ENCODE results near the gene MMADHC. TPM values are rescaled to one million over a fixed set of nuclear protein-coding genes. Genes with fewer than 3 reads are reported as not detected.
"Not testable (repeated sequence)": the region's sequence is repeated elsewhere in the genome, so short reads cannot be mapped to it uniquely, and the experiment has no call there.

The MMADHC gene
- total and polyA plus RNA-seq, 2 donors from 2014 or later: 77.1 to 84.8 TPM

DNA sequence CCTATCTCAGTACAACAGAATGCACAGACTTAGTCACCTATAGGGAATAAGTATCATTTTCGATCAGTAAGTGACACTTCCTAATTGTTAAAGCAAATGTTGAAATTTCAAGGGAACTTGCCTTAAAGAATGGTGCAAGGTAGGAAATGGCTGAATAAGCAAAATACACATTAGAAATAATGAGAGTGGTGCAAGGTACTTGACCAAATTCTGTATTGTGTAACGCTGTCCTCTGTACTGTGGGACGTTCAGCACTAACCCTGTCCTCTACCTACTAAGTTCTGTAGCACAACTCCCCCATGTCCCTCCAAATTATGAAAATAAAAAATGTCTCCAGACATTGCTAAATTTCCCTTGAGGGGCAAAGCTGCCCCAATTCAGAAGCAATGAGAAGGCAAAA lies 19.4 kb downstream of the MMADHC start:
- H3K36me3 ChIP-seq (ENCODE audit: control insufficient read depth in 2 of 3, insufficient read depth in 3 of 3, low read length in 3 of 3): peaks cover 5 to 28% (median 17%) of the 10 kb centered on the region in 3 donors
- TF ChIP-seq, protein P1, sequence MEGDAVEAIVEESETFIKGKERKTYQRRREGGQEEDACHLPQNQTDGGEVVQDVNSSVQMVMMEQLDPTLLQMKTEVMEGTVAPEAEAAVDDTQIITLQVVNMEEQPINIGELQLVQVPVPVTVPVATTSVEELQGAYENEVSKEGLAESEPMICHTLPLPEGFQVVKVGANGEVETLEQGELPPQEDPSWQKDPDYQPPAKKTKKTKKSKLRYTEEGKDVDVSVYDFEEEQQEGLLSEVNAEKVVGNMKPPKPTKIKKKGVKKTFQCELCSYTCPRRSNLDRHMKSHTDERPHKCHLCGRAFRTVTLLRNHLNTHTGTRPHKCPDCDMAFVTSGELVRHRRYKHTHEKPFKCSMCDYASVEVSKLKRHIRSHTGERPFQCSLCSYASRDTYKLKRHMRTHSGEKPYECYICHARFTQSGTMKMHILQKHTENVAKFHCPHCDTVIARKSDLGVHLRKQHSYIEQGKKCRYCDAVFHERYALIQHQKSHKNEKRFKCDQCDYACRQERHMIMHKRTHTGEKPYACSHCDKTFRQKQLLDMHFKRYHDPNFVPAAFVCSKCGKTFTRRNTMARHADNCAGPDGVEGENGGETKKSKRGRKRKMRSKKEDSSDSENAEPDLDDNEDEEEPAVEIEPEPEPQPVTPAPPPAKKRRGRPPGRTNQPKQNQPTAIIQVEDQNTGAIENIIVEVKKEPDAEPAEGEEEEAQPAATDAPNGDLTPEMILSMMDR (IDR thresholded peaks at IDR 0.05; ENCODE audit: borderline replicate concordance, extremely low read depth, insufficient read depth): no peak
- H3K27ac ChIP-seq (ENCODE audit: low read depth in 2 of 2, low read length in 2 of 2): no peak overlapping the region
- no peaks in the 10 kb centered on the region for H3K27me3 ChIP-seq (ENCODE audit: control insufficient read depth, insufficient read depth, low read length)
- H3K9ac ChIP-seq (ENCODE audit: low read length in 3 of 3): no peak overlapping the region
- DNase-seq (no peak), FAIRE-seq (no peak)
- no peak overlapping the region for H3K4me3 ChIP-seq (ENCODE audit: low read length in 3 of 3)
- no peaks in the 10 kb centered on the region for H3K9me3 ChIP-seq (ENCODE audit: control insufficient read depth in 2 of 3, insufficient read depth in 1 of 3, low read length in 3 of 3)
- intact Hi-C loops (cut with DNase I): no loop called here
- H3K4me1 ChIP-seq (ENCODE audit: control insufficient read depth in 2 of 3, insufficient read depth in 2 of 3, low read depth in 1 of 3, low read length in 3 of 3): no peaks in the 10 kb centered on the region

DNA sequence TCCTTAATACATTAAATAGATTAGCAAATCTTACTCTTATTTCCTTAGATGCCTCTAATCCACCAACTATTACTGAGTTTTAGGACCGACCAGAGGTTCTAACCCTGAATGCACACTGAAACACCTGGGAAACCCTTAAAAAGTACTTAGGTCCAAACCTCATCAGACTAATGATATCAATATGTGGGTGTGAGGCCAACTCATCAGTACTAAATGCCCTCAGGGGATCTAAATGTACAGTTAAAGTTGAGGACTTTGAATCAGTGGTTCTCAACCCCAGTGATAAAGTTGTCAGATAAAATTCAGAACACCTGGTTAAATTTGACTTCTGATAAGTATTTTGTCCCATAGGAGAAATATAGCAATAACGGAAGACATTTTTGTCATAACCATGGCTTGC lies 20.9 kb downstream of the MMADHC start:
- no peak overlapping the region for H3K4me3 ChIP-seq (ENCODE audit: low read length in 3 of 3)
- no peaks in the 10 kb centered on the region for H3K9me3 ChIP-seq (ENCODE audit: control insufficient read depth in 2 of 3, insufficient read depth in 1 of 3, low read length in 3 of 3)
- no peak overlapping the region for H3K27ac ChIP-seq (ENCODE audit: low read depth in 2 of 2, low read length in 2 of 2)
- TF ChIP-seq, protein P1 (IDR thresholded peaks at IDR 0.05; ENCODE audit: borderline replicate concordance, extremely low read depth, insufficient read depth): no peak
- DNase-seq (no peak), FAIRE-seq (no peak)
- H3K27me3 ChIP-seq (ENCODE audit: control insufficient read depth, insufficient read depth, low read length): no peaks in the 10 kb centered on the region
- intact Hi-C loops (cut with DNase I): no loop called here
- H3K36me3 ChIP-seq (ENCODE audit: control insufficient read depth in 2 of 3, insufficient read depth in 3 of 3, low read length in 3 of 3): peaks cover 5 to 25% (median 17%) of the 10 kb centered on the region in 3 donors
- no peak overlapping the region for H3K9ac ChIP-seq (ENCODE audit: low read length in 3 of 3)
- peaks cover 0 to 3% (median 2%) of the 10 kb centered on the region in 3 donors for H3K4me1 ChIP-seq (ENCODE audit: control insufficient read depth in 2 of 3, insufficient read depth in 2 of 3, low read depth in 1 of 3, low read length in 3 of 3)

DNA sequence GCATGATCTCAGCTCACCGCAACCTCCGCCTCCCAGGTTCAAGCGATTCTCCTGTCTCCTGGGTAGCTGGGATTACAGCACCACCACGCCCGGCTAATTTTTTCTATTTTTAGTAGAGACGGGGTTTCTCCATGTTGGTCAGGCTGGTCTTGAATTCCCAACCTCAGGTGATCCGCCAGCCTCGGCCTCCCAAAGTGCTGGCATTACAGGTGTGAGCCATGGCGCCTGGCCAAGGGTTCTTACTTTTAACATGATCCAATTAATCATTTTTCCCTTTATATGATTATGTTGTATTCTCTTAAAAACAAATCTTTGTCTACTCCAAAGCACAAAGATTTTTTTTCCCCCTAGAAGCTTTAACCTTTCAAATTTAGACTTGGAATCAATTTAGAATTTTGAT lies 21.9 kb downstream of the MMADHC start:
- DNase-seq; H3K4me3 ChIP-seq (ENCODE audit: low read length in 3 of 3); H3K9ac ChIP-seq (ENCODE audit: low read length in 3 of 3); H3K9me3 ChIP-seq (ENCODE audit: control insufficient read depth in 2 of 3, insufficient read depth in 1 of 3, low read length in 3 of 3); H3K27ac ChIP-seq (ENCODE audit: low read depth in 2 of 2, low read length in 2 of 2); H3K4me1 ChIP-seq (ENCODE audit: control insufficient read depth in 2 of 3, insufficient read depth in 2 of 3, low read depth in 1 of 3, low read length in 3 of 3); intact Hi-C loops (cut with DNase I); FAIRE-seq; H3K27me3 ChIP-seq (ENCODE audit: control insufficient read depth, insufficient read depth, low read length): not testable (repeated sequence)
- H3K36me3 ChIP-seq (ENCODE audit: control insufficient read depth in 2 of 3, insufficient read depth in 3 of 3, low read length in 3 of 3): peaks cover 5 to 25% (median 17%) of the 10 kb centered on the region in 3 donors

DNA sequence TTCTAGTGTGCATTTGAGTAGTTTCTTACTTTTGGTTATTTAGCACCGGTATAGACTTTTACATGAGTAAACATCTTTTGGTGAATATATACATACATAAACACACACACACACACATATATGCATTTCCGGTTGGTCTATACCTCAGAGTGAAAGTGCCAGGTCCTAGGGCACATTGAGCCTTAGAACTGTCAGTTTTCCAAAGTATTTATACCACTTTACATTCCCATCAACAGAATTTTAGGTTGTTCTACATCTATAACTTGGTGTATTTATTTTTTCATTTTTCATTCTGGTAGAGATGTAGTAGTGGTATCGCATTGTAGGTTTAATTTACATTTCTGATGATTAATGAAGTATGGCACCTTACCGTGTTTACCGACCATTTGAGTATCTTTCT lies 22.6 kb downstream of the MMADHC start:
- TF ChIP-seq, protein P1 (IDR thresholded peaks at IDR 0.05; ENCODE audit: borderline replicate concordance, extremely low read depth, insufficient read depth): no peak
- intact Hi-C loops (cut with DNase I): loop anchor here (5.0 kb wide), 1 partner anchor 548 kb away; no protein-coding TSS in a partner anchor
- no peak for FAIRE-seq
- peaks cover 5 to 21% (median 14%) of the 10 kb centered on the region in 3 donors for H3K36me3 ChIP-seq (ENCODE audit: control insufficient read depth in 2 of 3, insufficient read depth in 3 of 3, low read length in 3 of 3)
- no peak overlapping the region for H3K27ac ChIP-seq (ENCODE audit: low read depth in 2 of 2, low read length in 2 of 2)
- H3K4me1 ChIP-seq (ENCODE audit: control insufficient read depth in 2 of 3, insufficient read depth in 2 of 3, low read depth in 1 of 3, low read length in 3 of 3): peaks cover 0 to 3% (median 2%) of the 10 kb centered on the region in 3 donors
- no peaks in the 10 kb centered on the region for H3K27me3 ChIP-seq (ENCODE audit: control insufficient read depth, insufficient read depth, low read length)
- no peak overlapping the region for H3K4me3 ChIP-seq (ENCODE audit: low read length in 3 of 3)
- H3K9me3 ChIP-seq (ENCODE audit: control insufficient read depth in 2 of 3, insufficient read depth in 1 of 3, low read length in 3 of 3): no peaks in the 10 kb centered on the region
- no peak for DNase-seq
- no peak overlapping the region for H3K9ac ChIP-seq (ENCODE audit: low read length in 3 of 3)

All from kidney (tissue), 14 donors.